ENCODE results near the gene TSC22D1.

Gene TSC22D1

DNA sequence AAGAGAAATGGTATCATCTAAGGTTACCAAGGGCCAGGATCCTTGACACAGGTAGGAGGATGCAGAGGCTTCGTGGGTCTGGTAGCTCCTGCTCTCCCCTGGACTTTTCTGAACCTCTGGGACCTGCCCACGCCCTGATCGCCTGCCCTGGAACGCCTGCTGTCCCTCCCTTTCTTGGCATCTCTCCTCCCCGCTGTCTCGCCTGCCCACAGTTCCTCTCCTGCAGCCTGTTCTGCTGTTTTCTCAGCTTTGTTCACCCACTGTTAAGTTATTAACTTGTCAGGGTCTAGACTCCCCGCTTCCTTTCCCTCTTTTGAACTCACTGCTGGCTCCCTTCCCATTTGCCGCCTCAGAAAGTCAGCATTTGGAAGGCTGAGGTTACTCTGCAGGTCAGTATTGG lies 182.7 kb downstream of the TSC22D1 start:
- POLR2A ChIA-PET: no interaction called here
- TF ChIP-seq ELF4 (IDR thresholded peaks at IDR 0.05): no peak
- no peak for TF ChIP-seq NFRKB (IDR thresholded peaks at IDR 0.05)
- no peak for TF ChIP-seq L3MBTL2 (conservative IDR thresholded peaks at IDR 0.05)
- TF ChIP-seq TARDBP (IDR thresholded peaks at IDR 0.05): no peak
- TF ChIP-seq FOXM1 (IDR thresholded peaks at IDR 0.05; ENCODE audit: borderline replicate concordance): no peak
- no peak for TF ChIP-seq ZNF384 (IDR thresholded peaks at IDR 0.05)
- no peak for TF ChIP-seq SUZ12 (IDR thresholded peaks at IDR 0.05)
- no peak for TF ChIP-seq CTBP1 (IDR thresholded peaks at IDR 0.05; ENCODE audit: borderline replicate concordance)
- TF ChIP-seq FOXA1 (IDR thresholded peaks at IDR 0.05): no peak
- TF ChIP-seq, protein P1, sequence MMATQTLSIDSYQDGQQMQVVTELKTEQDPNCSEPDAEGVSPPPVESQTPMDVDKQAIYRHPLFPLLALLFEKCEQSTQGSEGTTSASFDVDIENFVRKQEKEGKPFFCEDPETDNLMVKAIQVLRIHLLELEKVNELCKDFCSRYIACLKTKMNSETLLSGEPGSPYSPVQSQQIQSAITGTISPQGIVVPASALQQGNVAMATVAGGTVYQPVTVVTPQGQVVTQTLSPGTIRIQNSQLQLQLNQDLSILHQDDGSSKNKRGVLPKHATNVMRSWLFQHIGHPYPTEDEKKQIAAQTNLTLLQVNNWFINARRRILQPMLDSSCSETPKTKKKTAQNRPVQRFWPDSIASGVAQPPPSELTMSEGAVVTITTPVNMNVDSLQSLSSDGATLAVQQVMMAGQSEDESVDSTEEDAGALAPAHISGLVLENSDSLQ (IDR thresholded peaks at IDR 0.05): no peak
- no peak for TF ChIP-seq LEF1 (IDR thresholded peaks at IDR 0.05; ENCODE audit: borderline replicate concordance)
- no peak for TF ChIP-seq SP1 (IDR thresholded peaks at IDR 0.05)
- TF ChIP-seq BHLHE40 (IDR thresholded peaks at IDR 0.05; ENCODE audit: borderline replicate concordance): no peak
- no peak for TF ChIP-seq FOXK2 (IDR thresholded peaks at IDR 0.05)
- TF ChIP-seq ARNT (IDR thresholded peaks at IDR 0.05): no peak
- no peak for TF ChIP-seq HDGF (IDR thresholded peaks at IDR 0.05; ENCODE audit: borderline replicate concordance)
- CTCF ChIA-PET: no interaction called here
- DNase-seq (ENCODE audit: extremely low spot score): no peak

DNA sequence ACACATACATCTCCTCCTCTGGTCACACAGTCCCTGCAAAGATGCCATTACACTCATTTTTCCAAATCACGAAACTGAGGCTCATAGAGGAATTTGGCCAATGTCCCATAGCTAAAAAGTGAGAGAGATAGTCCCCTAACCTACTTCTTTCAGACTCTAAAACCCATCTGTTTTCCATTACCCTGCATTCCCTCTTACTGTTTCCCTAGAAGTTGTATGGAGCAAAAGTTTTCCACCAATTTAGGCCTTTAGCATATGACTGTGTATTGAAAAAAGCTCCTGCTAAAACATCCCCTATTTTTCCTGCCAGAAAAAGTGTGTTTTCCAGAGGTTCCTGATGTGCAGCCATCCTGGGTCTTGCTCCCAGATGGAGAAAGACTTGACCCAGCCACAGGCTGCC lies 186.3 kb downstream of the TSC22D1 start:
- ChIA-PET POLR2A (no interaction called here), CTCF (interaction anchor here (0.6 kb wide), 1 partner anchor 488 kb away, joined by 4 read pairs; no protein-coding TSS in a partner anchor)
- no peak for TF ChIP-seq FOXK2 (IDR thresholded peaks at IDR 0.05)
- no peak for TF ChIP-seq ZNF384 (IDR thresholded peaks at IDR 0.05)
- TF ChIP-seq SP1 (IDR thresholded peaks at IDR 0.05): no peak
- no peak for TF ChIP-seq FOXA1 (IDR thresholded peaks at IDR 0.05)
- TF ChIP-seq, protein P1 (IDR thresholded peaks at IDR 0.05): no peak
- TF ChIP-seq CTBP1 (IDR thresholded peaks at IDR 0.05; ENCODE audit: borderline replicate concordance): no peak
- TF ChIP-seq L3MBTL2 (conservative IDR thresholded peaks at IDR 0.05): no peak
- TF ChIP-seq LEF1 (IDR thresholded peaks at IDR 0.05; ENCODE audit: borderline replicate concordance): no peak
- no peak for TF ChIP-seq NFRKB (IDR thresholded peaks at IDR 0.05)
- TF ChIP-seq FOXM1 (IDR thresholded peaks at IDR 0.05; ENCODE audit: borderline replicate concordance): no peak
- no peak for TF ChIP-seq ELF4 (IDR thresholded peaks at IDR 0.05)
- no peak for TF ChIP-seq HDGF (IDR thresholded peaks at IDR 0.05; ENCODE audit: borderline replicate concordance)
- no peak for TF ChIP-seq BHLHE40 (IDR thresholded peaks at IDR 0.05; ENCODE audit: borderline replicate concordance)
- TF ChIP-seq TARDBP (IDR thresholded peaks at IDR 0.05): no peak
- no peak for DNase-seq (ENCODE audit: extremely low spot score)

DNA sequence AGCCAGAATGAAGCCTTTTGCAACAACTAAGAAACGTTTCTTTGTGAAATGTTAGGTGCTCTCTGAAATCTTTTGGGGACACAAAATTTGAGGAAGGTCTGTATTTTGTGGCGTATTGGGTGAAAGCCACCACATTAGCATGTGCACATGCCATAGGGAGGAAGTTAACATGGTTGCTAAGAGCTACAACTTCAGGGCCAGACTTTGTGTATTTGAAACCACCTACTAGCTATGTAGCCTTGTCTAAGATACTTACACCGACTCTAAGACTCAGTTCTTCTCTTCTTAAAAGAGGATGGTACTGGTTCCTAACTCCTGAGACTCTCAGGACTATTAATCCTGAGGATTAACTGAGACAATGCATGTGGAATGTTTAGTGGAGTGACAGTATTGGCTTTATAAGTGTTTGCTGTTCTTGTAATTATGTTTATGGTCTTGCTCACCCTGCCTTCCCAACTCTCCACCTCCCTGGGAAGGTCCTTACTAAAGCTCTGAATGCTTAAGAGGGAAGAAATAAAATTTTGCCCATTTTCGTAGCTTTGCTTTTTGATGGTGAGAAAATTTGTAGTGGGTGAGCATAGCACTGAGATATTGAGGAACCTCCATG lies 187.0 kb downstream of the TSC22D1 start:
- CTCF ChIA-PET: no interaction called here
- DNase-seq (ENCODE audit: extremely low spot score): no peak
- TF ChIP-seq HDGF (IDR thresholded peaks at IDR 0.05; ENCODE audit: borderline replicate concordance) (no peak), SP1 (IDR thresholded peaks at IDR 0.05) (no peak), ZNF384 (IDR thresholded peaks at IDR 0.05) (no peak)
- TF ChIP-seq, protein P1 (IDR thresholded peaks at IDR 0.05): no peak
- POLR2A ChIA-PET: no interaction called here

DNA sequence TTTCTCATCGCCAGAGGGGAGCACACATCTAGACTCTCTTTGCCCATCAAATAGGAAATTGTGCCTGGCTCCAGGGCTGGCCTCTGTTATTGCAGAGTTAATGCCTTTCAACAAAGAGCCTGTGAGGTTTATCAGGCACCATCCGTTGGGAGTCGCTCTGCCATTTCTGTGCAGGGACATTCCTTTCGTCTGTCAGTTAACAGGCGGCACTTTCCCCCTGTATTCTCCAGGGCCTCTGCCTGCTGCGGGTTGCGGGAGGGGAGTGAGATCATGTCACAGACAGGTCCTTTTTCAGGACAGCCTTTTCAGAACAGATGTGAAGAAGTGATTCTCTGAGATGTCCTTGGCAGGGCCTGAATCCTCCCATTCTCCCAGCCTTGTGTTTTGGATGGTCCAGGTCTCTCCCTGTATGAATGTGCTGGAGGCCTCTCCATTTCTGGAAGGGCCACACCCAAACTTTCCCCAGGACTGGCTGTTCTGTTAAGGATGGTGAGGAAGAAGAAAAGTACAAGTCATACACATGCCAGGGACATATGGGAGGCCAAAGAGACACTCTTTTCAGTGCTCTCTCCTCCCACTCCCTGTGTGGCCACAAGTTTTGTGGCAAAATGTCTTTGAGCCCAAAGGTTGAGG lies 187.6 kb downstream of the TSC22D1 start:
- CTCF ChIA-PET: no interaction called here
- POLR2A ChIA-PET: no interaction called here
- TF ChIP-seq FOXK2 (IDR thresholded peaks at IDR 0.05) (no peak), ELF4 (IDR thresholded peaks at IDR 0.05) (no peak), SUZ12 (IDR thresholded peaks at IDR 0.05) (no peak), CTBP1 (IDR thresholded peaks at IDR 0.05; ENCODE audit: borderline replicate concordance) (no peak), TARDBP (IDR thresholded peaks at IDR 0.05) (no peak), LEF1 (IDR thresholded peaks at IDR 0.05; ENCODE audit: borderline replicate concordance) (no peak), SP1 (IDR thresholded peaks at IDR 0.05) (no peak), BHLHE40 (IDR thresholded peaks at IDR 0.05; ENCODE audit: borderline replicate concordance) (no peak), FOXM1 (IDR thresholded peaks at IDR 0.05; ENCODE audit: borderline replicate concordance) (no peak), ARNT (IDR thresholded peaks at IDR 0.05) (no peak), HDGF (IDR thresholded peaks at IDR 0.05; ENCODE audit: borderline replicate concordance) (no peak), ZNF384 (IDR thresholded peaks at IDR 0.05) (no peak), L3MBTL2 (conservative IDR thresholded peaks at IDR 0.05) (no peak), FOXA1 (IDR thresholded peaks at IDR 0.05) (no peak), NFRKB (IDR thresholded peaks at IDR 0.05) (no peak)
- TF ChIP-seq, protein P1 (IDR thresholded peaks at IDR 0.05): no peak
- no peak for DNase-seq (ENCODE audit: extremely low spot score)

DNA sequence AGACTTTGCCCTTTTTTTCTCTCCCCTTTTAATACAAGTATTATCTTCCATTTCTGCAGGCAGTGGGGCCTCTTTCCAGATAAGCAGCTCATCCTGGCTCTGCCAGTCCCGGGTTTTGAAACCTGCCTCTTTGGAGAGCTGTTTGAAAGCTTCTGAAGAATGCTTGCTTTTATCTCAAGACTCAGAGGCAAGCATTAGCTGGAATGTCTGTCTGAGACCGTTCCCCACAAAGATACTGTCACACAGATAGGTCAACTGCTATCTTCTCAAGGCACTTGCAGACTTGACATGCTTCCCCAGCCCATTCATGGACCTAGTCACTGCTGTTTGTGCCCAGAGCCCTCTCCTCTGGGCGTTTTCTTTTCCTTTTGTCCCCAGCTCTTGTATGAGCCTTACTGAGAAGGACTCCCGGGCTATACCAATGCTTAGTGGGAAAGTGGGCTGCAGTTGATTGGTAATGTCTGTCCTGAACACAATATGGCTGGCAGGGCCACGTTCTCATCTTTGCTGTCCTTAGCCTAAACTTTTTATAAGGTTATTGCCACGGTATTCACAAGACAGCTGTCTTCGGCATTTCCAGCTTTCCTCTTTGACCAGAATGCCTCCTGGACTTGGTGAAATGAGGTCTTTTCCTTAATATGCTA lies 189.1 kb downstream of the TSC22D1 start:
- ChIA-PET POLR2A (no interaction called here), CTCF (no interaction called here)
- no peak for TF ChIP-seq TARDBP (IDR thresholded peaks at IDR 0.05)
- TF ChIP-seq SUZ12 (IDR thresholded peaks at IDR 0.05): no peak
- no peak for TF ChIP-seq SP1 (IDR thresholded peaks at IDR 0.05)
- no peak for TF ChIP-seq LEF1 (IDR thresholded peaks at IDR 0.05; ENCODE audit: borderline replicate concordance)
- TF ChIP-seq FOXA1 (IDR thresholded peaks at IDR 0.05): no peak
- TF ChIP-seq NFRKB (IDR thresholded peaks at IDR 0.05): no peak
- TF ChIP-seq CTBP1 (IDR thresholded peaks at IDR 0.05; ENCODE audit: borderline replicate concordance): no peak
- TF ChIP-seq, protein P1 (IDR thresholded peaks at IDR 0.05): no peak
- TF ChIP-seq HDGF (IDR thresholded peaks at IDR 0.05; ENCODE audit: borderline replicate concordance): no peak
- no peak for TF ChIP-seq FOXM1 (IDR thresholded peaks at IDR 0.05; ENCODE audit: borderline replicate concordance)
- no peak for TF ChIP-seq L3MBTL2 (conservative IDR thresholded peaks at IDR 0.05)
- TF ChIP-seq FOXK2 (IDR thresholded peaks at IDR 0.05): no peak
- no peak for TF ChIP-seq ELF4 (IDR thresholded peaks at IDR 0.05)
- TF ChIP-seq BHLHE40 (IDR thresholded peaks at IDR 0.05; ENCODE audit: borderline replicate concordance): no peak
- TF ChIP-seq ZNF384 (IDR thresholded peaks at IDR 0.05): no peak
- TF ChIP-seq ARNT (IDR thresholded peaks at IDR 0.05): no peak
- no peak for DNase-seq (ENCODE audit: extremely low spot score)

All from HEK293T (cell line).